Measurements from ENCODE around the gene WNK1.

The WNK1 gene

DNA sequence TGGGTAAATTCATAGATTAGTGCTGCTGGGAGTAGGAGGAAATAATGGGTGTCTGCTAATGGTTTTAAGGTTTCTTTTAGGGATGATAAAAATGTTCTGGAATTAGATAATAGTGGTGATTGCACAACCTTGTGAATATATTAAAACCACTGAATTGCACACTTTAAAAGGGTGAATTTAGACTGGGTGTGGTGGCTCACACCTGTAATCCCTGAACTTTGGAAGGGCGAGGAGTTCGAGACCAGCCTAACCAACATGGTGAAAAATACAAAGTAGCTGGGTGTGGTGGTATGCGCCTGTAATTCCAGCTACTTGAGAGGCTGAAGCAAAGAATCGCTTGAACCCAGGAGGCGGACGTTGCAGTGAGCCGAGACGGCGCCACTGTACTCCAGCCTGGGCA is 195.9 kb downstream of the WNK1 start:
- POLR2A ChIA-PET, result no interaction called here
- CTCF ChIA-PET, result interaction anchor here (1.6 to 1.7 kb wide), 2 partner anchors 93 to 326 kb away, joined by 3 to 4 read pairs; no protein-coding TSS in a partner anchor
- DNase-seq (ENCODE audit: extremely low spot score), result no peak

DNA sequence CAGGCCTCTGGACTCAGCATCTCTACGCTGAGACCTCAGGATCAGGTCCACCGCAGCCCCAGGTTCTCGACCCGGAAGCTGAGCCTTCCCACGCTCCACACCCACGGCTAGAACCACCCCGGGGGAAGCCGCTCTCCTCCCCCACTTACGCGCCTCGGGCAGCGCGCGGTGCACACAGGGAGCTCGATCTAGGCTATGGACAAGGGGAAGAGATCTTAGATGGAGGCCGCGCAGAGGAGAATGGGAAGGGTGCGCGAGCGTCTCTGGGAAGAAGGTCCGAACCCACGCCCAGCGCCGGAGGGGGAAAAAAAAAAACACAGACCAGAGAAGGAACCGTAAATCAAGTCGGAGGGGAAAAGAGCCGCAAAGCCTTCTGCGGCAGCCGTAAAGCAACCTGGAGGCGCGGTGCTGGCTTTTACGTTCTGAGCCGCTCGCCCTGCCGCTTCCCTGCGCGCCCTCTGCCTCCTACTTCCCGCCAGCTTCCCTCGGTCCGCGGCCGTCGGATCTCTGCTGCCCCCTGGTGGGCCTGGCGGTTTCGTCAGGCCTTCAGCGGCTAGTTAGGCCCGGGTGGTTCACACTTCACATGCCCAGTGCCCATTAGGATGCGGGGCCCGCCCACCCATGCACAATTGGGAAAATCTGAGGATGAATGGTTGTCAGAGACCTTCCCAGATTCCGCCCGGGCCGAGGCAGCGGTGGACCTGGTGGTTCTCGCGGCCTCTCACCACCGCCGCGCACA is 197.2 kb downstream of the WNK1 start, which contains the start of gene RAD52:
RAD52 (minus strand) TSS at position 242 of the 739 bp plus-strand sequence. CDS start 16,636 bp downstream, outside the sequence.
- peak; percentile 90 for DNase-seq (ENCODE audit: extremely low spot score)
- ChIA-PET CTCF (interaction anchor here (0.6 to 1.8 kb wide), 49 partner anchors 9 to 643 kb away, joined by 3 to 16 read pairs (median 4); partner anchors contain the start of gene WNK1), POLR2A (interaction anchor here (0.5 to 0.7 kb wide), 2 partner anchors 272 to 381 kb away, joined by 4 to 9 read pairs; no protein-coding TSS in a partner anchor)
- TF ChIP-seq, protein P1, sequence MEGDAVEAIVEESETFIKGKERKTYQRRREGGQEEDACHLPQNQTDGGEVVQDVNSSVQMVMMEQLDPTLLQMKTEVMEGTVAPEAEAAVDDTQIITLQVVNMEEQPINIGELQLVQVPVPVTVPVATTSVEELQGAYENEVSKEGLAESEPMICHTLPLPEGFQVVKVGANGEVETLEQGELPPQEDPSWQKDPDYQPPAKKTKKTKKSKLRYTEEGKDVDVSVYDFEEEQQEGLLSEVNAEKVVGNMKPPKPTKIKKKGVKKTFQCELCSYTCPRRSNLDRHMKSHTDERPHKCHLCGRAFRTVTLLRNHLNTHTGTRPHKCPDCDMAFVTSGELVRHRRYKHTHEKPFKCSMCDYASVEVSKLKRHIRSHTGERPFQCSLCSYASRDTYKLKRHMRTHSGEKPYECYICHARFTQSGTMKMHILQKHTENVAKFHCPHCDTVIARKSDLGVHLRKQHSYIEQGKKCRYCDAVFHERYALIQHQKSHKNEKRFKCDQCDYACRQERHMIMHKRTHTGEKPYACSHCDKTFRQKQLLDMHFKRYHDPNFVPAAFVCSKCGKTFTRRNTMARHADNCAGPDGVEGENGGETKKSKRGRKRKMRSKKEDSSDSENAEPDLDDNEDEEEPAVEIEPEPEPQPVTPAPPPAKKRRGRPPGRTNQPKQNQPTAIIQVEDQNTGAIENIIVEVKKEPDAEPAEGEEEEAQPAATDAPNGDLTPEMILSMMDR (IDR thresholded peaks at IDR 0.05; ENCODE audit: control extremely low read depth, extremely low read depth, low read depth, missing control alignments), result peak; percentile 95

More for the DNA sequence above, 195.9 kb downstream of the WNK1 start:
- TF ChIP-seq, protein P1 (IDR thresholded peaks at IDR 0.05; ENCODE audit: control extremely low read depth, extremely low read depth, low read depth, missing control alignments), result no peak

DNA sequence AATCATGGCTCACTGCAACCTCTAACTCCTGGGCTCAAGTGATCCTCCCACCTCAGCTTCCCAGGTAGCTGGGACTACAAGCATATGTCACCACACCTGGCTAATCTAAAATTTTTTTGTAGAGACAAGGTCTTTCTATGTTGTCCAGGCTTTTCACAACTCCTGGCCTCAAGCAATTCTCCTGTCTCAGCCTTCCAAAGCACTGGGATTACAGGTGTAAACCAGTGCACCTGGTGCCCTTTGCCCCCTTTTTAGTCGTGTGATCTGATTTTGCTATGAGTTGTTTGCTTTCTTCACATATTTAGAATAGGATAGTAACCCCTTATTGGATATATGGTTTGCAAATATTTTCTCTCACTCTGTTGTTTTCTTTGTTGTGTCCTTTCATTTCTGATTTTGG is 198.8 kb downstream of the WNK1 start:
- ChIA-PET POLR2A (no interaction called here), CTCF (interaction anchor here (1.0 to 1.1 kb wide), 3 partner anchors 142 to 381 kb away, joined by 3 to 4 read pairs (median 3); no protein-coding TSS in a partner anchor)
- TF ChIP-seq, protein P1 (IDR thresholded peaks at IDR 0.05; ENCODE audit: control extremely low read depth, extremely low read depth, low read depth, missing control alignments), result no peak
- no peak for DNase-seq (ENCODE audit: extremely low spot score)

DNA sequence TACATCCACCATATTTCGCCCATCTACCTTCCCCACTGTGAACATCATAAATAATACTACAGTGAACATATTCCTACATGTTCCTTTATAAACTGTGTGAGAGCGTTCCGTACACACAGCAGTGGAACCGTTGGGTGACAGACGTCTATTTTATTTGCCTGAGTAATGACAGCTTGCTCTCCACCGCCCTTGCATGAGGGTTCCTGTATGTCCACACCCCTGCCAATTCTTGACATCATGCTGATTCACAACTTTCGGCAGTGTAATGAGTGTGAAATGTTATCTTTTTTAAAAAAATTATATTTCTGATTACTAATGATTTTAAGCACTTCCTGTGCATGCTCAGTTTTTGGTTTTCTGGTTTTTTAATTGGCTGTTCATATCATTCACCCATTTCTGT is 201.4 kb downstream of the WNK1 start:
- ChIA-PET CTCF (no interaction called here), POLR2A (no interaction called here)
- no peak for DNase-seq (ENCODE audit: extremely low spot score)
- TF ChIP-seq, protein P1 (IDR thresholded peaks at IDR 0.05; ENCODE audit: control extremely low read depth, extremely low read depth, low read depth, missing control alignments), result no peak

DNA sequence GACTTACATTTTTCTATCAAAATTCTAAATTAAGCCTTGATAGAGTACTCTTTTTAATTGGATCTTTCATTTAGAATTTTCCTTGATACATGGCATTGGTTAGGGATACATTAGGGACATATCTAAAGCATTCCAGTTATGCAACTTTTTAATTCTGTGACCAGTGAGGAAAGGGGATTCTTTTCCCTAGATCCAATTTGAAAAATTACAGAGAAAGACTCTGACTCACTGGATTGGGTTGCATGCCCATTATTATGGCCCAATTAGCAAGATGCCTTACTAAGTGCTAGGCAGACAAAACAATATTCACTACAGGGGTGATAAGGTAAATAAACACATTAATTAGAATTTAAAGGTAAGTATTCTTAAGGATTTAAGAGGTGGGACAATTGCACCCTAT is 202.4 kb downstream of the WNK1 start:
- DNase-seq (ENCODE audit: extremely low spot score), result no peak
- CTCF ChIA-PET, result no interaction called here
- TF ChIP-seq, protein P1 (IDR thresholded peaks at IDR 0.05; ENCODE audit: control extremely low read depth, extremely low read depth, low read depth, missing control alignments), result no peak
- POLR2A ChIA-PET, result no interaction called here

DNA sequence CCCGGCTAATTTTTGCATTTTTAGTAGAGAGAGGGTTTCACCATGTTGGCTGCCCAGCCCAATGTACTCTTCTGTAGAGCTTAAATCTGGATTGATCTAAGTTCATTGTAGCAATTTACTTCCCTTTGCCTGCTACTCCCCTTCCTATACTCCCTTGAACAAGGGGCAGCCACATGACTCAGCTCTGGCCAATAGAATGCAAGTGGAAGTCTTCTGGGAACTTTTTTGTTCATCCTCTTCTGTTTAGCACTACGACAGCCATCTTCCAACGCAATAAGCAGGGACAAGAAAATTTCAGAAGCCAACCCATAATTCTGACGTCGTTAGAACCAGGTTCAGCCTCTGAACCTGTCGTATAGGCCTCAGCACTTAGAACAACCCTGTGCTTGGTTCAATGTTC is 203.6 kb downstream of the WNK1 start:
- ChIA-PET POLR2A (no interaction called here), CTCF (interaction anchor here (1.6 kb wide), 1 partner anchor 380 kb away, joined by 5 read pairs; no protein-coding TSS in a partner anchor)
- TF ChIP-seq, protein P1 (IDR thresholded peaks at IDR 0.05; ENCODE audit: control extremely low read depth, extremely low read depth, low read depth, missing control alignments), result no peak
- no peak for DNase-seq (ENCODE audit: extremely low spot score)
